HCT116 (cell line): Measurements from ENCODE around the gene TMEM134. TPM values are rescaled to one million over a fixed set of nuclear protein-coding genes. Genes with fewer than 3 reads are reported as not detected.
A peak's percentile ranks its signal among the peaks of the same experiment; 100 is the strongest.

Experiments
- ATAC-seq: fragments of 200-7000 bp; cut with Tn5 transposase; 2 replicates; pipeline ENCODE4 v1.9.1; 2020; ENCODE audit warnings: mild to moderate bottlenecking, moderate library complexity
- BruUV-seq: library from RNA; stranded (reverse); fragments of 400-500 nt; replicated peaks from 2 replicates; lab custom pipeline; 2021; lab: Mats Ljungman, UMichigan
- CTCF ChIA-PET: fragments of 300-600 bp; sonication (Branson Sonifier 250); formaldehyde crosslinking; loops from one replicate; lab custom pipeline; 2021; ENCODE audit warnings: antibody characterized with exemption; lab: Charles Lee
- POLR2A ChIA-PET: fragments of 300-600, 350-600 bp; sonication (Branson Sonifier 250); formaldehyde crosslinking; loops from one replicate; lab custom pipeline; 2021; ENCODE audit warnings: antibody characterized with exemption; lab: Charles Lee
- RAD21 ChIA-PET, 2 experiments: fragments of 300-600 bp; sonication (Branson Sonifier 250); formaldehyde crosslinking; loops; one replicate each; lab custom pipeline; 2023; ENCODE audit warnings: low total read pairs in 2 of 2; ENCODE audit not compliant: uncharacterized antibody in 2 of 2, unreplicated experiment in 2 of 2, low non-redundant PET in 1 of 2; lab: Charles Lee
- DNase-seq: peaks from one replicate; pipeline ENCODE4 v3.0.0-alpha.2; 2010; ENCODE audit warnings: low read depth, low spot score
- H2AFZ ChIP-seq: fragments of 200-600 bp; shearing (Covaris generic), sonication (generic); 2 replicates; pipeline ENCODE4 v1.6.1; 2017; ENCODE audit warnings: low read depth, mixed run types, mixed read lengths, antibody characterized with exemption, low read length; ENCODE audit not compliant: poor library complexity, severe bottlenecking
- H3K27ac ChIP-seq: 2 replicates; pipeline ENCODE4 v1.5.1; 2012; ENCODE audit warnings: low read depth, low read length
- H3K27me3 ChIP-seq: fragments of 200-600 bp; sonication (generic); 2 replicates; pipeline ENCODE4 v1.6.1; 2016; ENCODE audit warnings: mixed run types, low read length, mixed read lengths; ENCODE audit not compliant: insufficient read depth
- H3K36me3 ChIP-seq, 2 experiments: fragments of 200-500 bp in 1 of 2; fragments of 200-600 bp in 1 of 2; sonication (Bioruptor generic) in 1 of 2; sonication (generic) in 1 of 2; 2 replicates each; pipeline versions ENCODE4 v1.5.1 to v1.6.1; 2014 to 2016; ENCODE audit warnings: low read length in 2 of 2, inconsistent platforms in 1 of 2, mixed read lengths in 1 of 2, mixed run types in 1 of 2; ENCODE audit not compliant: insufficient read depth in 2 of 2, control insufficient read depth in 1 of 2
- H3K4me1 ChIP-seq, 2 experiments: fragments of 200-600 bp in 1 of 2; sonication (generic) in 1 of 2; 2 replicates each; pipeline versions ENCODE4 v1.5.1 to v1.6.1; 2012 to 2017; ENCODE audit warnings: low read length in 2 of 2, inconsistent platforms in 1 of 2, mild to moderate bottlenecking in 1 of 2, mixed read lengths in 1 of 2, mixed run types in 1 of 2, moderate library complexity in 1 of 2; ENCODE audit not compliant: insufficient read depth in 2 of 2, control insufficient read depth in 1 of 2
- H3K4me2 ChIP-seq: fragments of 200-600 bp; sonication (generic); 2 replicates; pipeline ENCODE4 v1.6.1; 2017; ENCODE audit warnings: mixed run types, low read length, mixed read lengths
- H3K4me3 ChIP-seq, 2 experiments: fragments of 200-600 bp in 1 of 2; sonication (generic) in 1 of 2; replicated peaks in 1 of 2; 2 replicates each; pipeline ENCODE4 v1.5.1; 2011 to 2016; ENCODE audit warnings: low read length in 2 of 2, control low read depth in 1 of 2, low read depth in 1 of 2, mild to moderate bottlenecking in 1 of 2, mixed read lengths in 1 of 2, mixed run types in 1 of 2
- H3K79me2 ChIP-seq: fragments of 200-600 bp; sonication (generic); 2 replicates; pipeline ENCODE4 v1.6.1; 2017; ENCODE audit warnings: mild to moderate bottlenecking, mixed run types, low read length, moderate library complexity, mixed read lengths; ENCODE audit not compliant: insufficient read depth
- H3K9ac ChIP-seq: fragments of 200-600 bp; sonication (generic); 2 replicates; pipeline ENCODE4 v1.6.1; 2016; ENCODE audit warnings: low read length, mixed read lengths
- H3K9me2 ChIP-seq: fragments of 200-600 bp; sonication (generic), shearing (Covaris generic); 2 replicates; pipeline ENCODE4 v1.6.1; 2017; ENCODE audit warnings: mixed run types, mild to moderate bottlenecking, moderate library complexity; ENCODE audit not compliant: insufficient read depth
- H3K9me3 ChIP-seq, 2 experiments: fragments of 200-500 bp in 1 of 2; fragments of 200-600 bp in 1 of 2; sonication (Bioruptor generic) in 1 of 2; sonication (generic) in 1 of 2; 2 replicates each; pipeline ENCODE4 v1.6.1; 2014 to 2017; ENCODE audit warnings: low read length in 2 of 2, mixed read lengths in 2 of 2, inconsistent platforms in 1 of 2, low read depth in 1 of 2, mild to moderate bottlenecking in 1 of 2, mixed run types in 1 of 2, moderate library complexity in 1 of 2; ENCODE audit not compliant: control insufficient read depth in 1 of 2, insufficient read depth in 1 of 2
- H4K20me1 ChIP-seq: fragments of 200-600 bp; sonication (generic), shearing (Covaris generic); 2 replicates; pipeline ENCODE4 v1.6.1; 2017; ENCODE audit warnings: mixed run types, mild to moderate bottlenecking, moderate library complexity; ENCODE audit not compliant: insufficient read depth
- CBX3 ChIP-seq: IDR thresholded peaks from 2 replicates; pipeline ENCODE4 v1.6.1; 2012; ENCODE audit warnings: low read depth
- CTCF ChIP-seq, 3 experiments: fragments of 200-600 bp in 1 of 3; sonication (generic) in 1 of 3; IDR thresholded peaks in 2 of 3; conservative IDR thresholded peaks in 1 of 3; 2 replicates each; pipeline ENCODE4 v1.5.1; 2012 to 2017; ENCODE audit warnings: low read depth in 2 of 3, low read length in 2 of 3, antibody characterized with exemption in 1 of 3, borderline replicate concordance in 1 of 3, control low read depth in 1 of 3, mild to moderate bottlenecking in 1 of 3, mixed read lengths in 1 of 3, mixed run types in 1 of 3, moderate library complexity in 1 of 3; ENCODE audit not compliant: insufficient read depth in 1 of 3
- EGR1 ChIP-seq: IDR thresholded peaks from 2 replicates; pipeline ENCODE4 v1.6.1; 2012; ENCODE audit warnings: low read depth
- EZH2phosphoT487 ChIP-seq: fragments of 200-600 bp; IDR thresholded peaks from 2 replicates; pipeline ENCODE4 v1.6.1; 2018; ENCODE audit warnings: antibody characterized with exemption, borderline replicate concordance
- FOSL1 ChIP-seq: IDR thresholded peaks from 2 replicates; pipeline ENCODE4 v1.6.1; 2012; ENCODE audit warnings: low read depth
- JUND ChIP-seq: IDR thresholded peaks from 2 replicates; pipeline ENCODE4 v1.6.1; 2012
- POLR2AphosphoS5 ChIP-seq: IDR thresholded peaks from 2 replicates; pipeline ENCODE4 v1.6.1; 2011; ENCODE audit warnings: mild to moderate bottlenecking, low read depth, low read length, moderate library complexity
- intact Hi-C: fragments of 100-400 bp; cut with micrococcal nuclease; formaldehyde crosslinking; loops from 2 replicates; pipeline ENCODE4 v1.10.0; 2022
- total RNA-seq: library from RNA; stranded (reverse); gene quantifications from one replicate; pipeline ENCODE4 v1.2.1, GENCODE V29; 2021; ENCODE audit not compliant: unreplicated experiment

Gene TMEM134
- total RNA-seq, 1 experiment from 2014 or later = 44.2 TPM

GRCh38 chr11:67438158-67438902, 30.7 kb downstream of the TMEM134 start:
- H3K9me3 ChIP-seq = no peaks in the 10 kb centered on the region
- H3K27ac ChIP-seq = peak overlapping the region; percentile 8; the same call in 1 of the 2 replicates
- no peaks in the 10 kb centered on the region for H3K9me2 ChIP-seq
- H3K4me2 ChIP-seq = no peak overlapping the region
- no peak for ATAC-seq
- no peak overlapping the region for H2AFZ ChIP-seq
- POLR2A ChIA-PET = interaction anchor here (0.6 kb wide), 1 partner anchor 10 kb away, joined by 4 read pairs; the partner anchor contains the start of gene RPS6KB2
- no peak overlapping the region for H3K4me3 ChIP-seq
- intact Hi-C loops = no loop called here
- 0 out of 2 replicates have a peak, but pooled peaks have one; percentile 9 for TF ChIP-seq POLR2AphosphoS5
- no peak for TF ChIP-seq FOSL1
- BruUV-seq = no TSS peak
- no peaks in the 10 kb centered on the region for H4K20me1 ChIP-seq
- peaks cover 4 to 7% of the 10 kb centered on the region in 2 experiments; a peak in 3 of 4 replicates for H3K36me3 ChIP-seq
- RAD21 ChIA-PET = no interaction called here
- CTCF ChIA-PET = interaction anchor here (1.5 kb wide), 1 partner anchor 37 kb away, joined by 5 read pairs; the partner anchor contains the start of gene PPP1CA
- DNase-seq = no peak
- peaks cover 3 to 27% of the 10 kb centered on the region in 2 experiments; a peak in 3 of 4 replicates for H3K4me1 ChIP-seq
- H3K9ac ChIP-seq = no peak overlapping the region
- H3K27me3 ChIP-seq = no peaks in the 10 kb centered on the region
- peaks cover 7% of the 10 kb centered on the region; the same call in 1 of the 2 replicates for H3K79me2 ChIP-seq

- H3K4me1 ChIP-seq = peaks cover 3 to 26% of the 10 kb centered on the region in 2 experiments; a peak in 3 of 4 replicates
- RAD21 ChIA-PET = no interaction called here
- CTCF ChIA-PET = no interaction called here
- POLR2A ChIA-PET = interaction anchor here (0.6 kb wide), 1 partner anchor 10 kb away, joined by 4 read pairs; the partner anchor contains the start of gene RPS6KB2
- ATAC-seq (no peak), DNase-seq (no peak)
- H2AFZ ChIP-seq = no peak overlapping the region
- intact Hi-C loops = no loop called here
- H3K9me2 ChIP-seq = no peaks in the 10 kb centered on the region
- H3K9me3 ChIP-seq = no peaks in the 10 kb centered on the region
- H3K4me2 ChIP-seq = no peak overlapping the region
- peaks cover 7 to 9% of the 10 kb centered on the region in 2 experiments; a peak in 3 of 4 replicates for H3K36me3 ChIP-seq
- H3K4me3 ChIP-seq = no peak overlapping the region
- H3K27ac ChIP-seq = no peak overlapping the region; the same call in 1 of the 2 replicates
- TF ChIP-seq CBX3 = no peak
- no peak for TF ChIP-seq CTCF (IDR thresholded peaks at IDR 0.05 in 2 of 3, conservative IDR thresholded peaks at IDR 0.05 in 1 of 3; ENCODE audit: borderline replicate concordance in 1 of 3, insufficient read depth in 1 of 3, low read depth in 2 of 3, low read length in 2 of 3)
- no peak for TF ChIP-seq EZH2phosphoT487
- TF ChIP-seq POLR2AphosphoS5 = no peak
- TF ChIP-seq EGR1 = no peak
- TF ChIP-seq JUND = no peak
- no peaks in the 10 kb centered on the region for H3K27me3 ChIP-seq
- BruUV-seq = no TSS peak
- no peaks in the 10 kb centered on the region for H4K20me1 ChIP-seq
- H3K9ac ChIP-seq = no peak overlapping the region
- H3K79me2 ChIP-seq = peaks cover 4% of the 10 kb centered on the region; the same call in 1 of the 2 replicates
Measured at GRCh38 chr11:67437809-67438157, 31.3 kb downstream of the TMEM134 start.
